ENCODE data around the gene OR4B1. TPM values are rescaled to one million over a fixed set of nuclear protein-coding genes. Genes with fewer than 3 reads are reported as not detected.
A peak's percentile ranks its signal among the peaks of the same experiment; 100 is the strongest.

Gene OR4B1
- total RNA-seq, result not detected in 3 replicates

- no peaks in the 10 kb centered on the region for H3K36me3 Mint-ChIP-seq
- no peak for DNase-seq (ENCODE audit: low spot score in 2 of 2, unreplicated experiment in 2 of 2)
- no peaks in the 10 kb centered on the region for H3K27me3 Mint-ChIP-seq (ENCODE audit: low read depth)
- H3K4me1 Mint-ChIP-seq, result no peaks in the 10 kb centered on the region
- TF ChIP-seq CTCF (IDR thresholded peaks at IDR 0.05; ENCODE audit: unreplicated experiment), result no peak
- H3K9me3 Mint-ChIP-seq, result peaks cover 83% of the 10 kb centered on the region
- no peak within 1 kb of the TSS for H3K27ac Mint-ChIP-seq
- H3K4me3 Mint-ChIP-seq, result no peak within 1 kb of the TSS
Measured at GRCh38 chr11:48216510-48216909, at the start of gene OR4B1. Gene OR4B1 (plus strand): TSS chr11:48216810. CDS start chr11:48216810, 0 bp downstream.

GRCh38 chr11:48167380-48167779 lies 49.2 kb upstream of the OR4B1 start:
- no peak for DNase-seq (ENCODE audit: low spot score in 2 of 2, unreplicated experiment in 2 of 2)
- no peak for TF ChIP-seq CTCF (IDR thresholded peaks at IDR 0.05; ENCODE audit: unreplicated experiment)
- no peak overlapping the region for H3K27ac Mint-ChIP-seq
- peaks cover 32% of the 10 kb centered on the region for H3K36me3 Mint-ChIP-seq
- no peak overlapping the region for H3K4me3 Mint-ChIP-seq
- no peaks in the 10 kb centered on the region for H3K27me3 Mint-ChIP-seq (ENCODE audit: low read depth)
- H3K4me1 Mint-ChIP-seq, result peaks cover 8% of the 10 kb centered on the region
- no peaks in the 10 kb centered on the region for H3K9me3 Mint-ChIP-seq

GRCh38 chr11:48168815-48169214 lies 47.8 kb upstream of the OR4B1 start:
- Mint-ChIP-seq H3K4me1 (peaks cover 13% of the 10 kb centered on the region), H3K27me3 (ENCODE audit: low read depth) (no peaks in the 10 kb centered on the region), H3K9me3 (no peaks in the 10 kb centered on the region), H3K4me3 (no peak overlapping the region), H3K27ac (peak overlapping the region; percentile 53), H3K36me3 (peaks cover 28% of the 10 kb centered on the region)
- DNase-seq (ENCODE audit: low spot score in 2 of 2, unreplicated experiment in 2 of 2), result no peak
- no peak for TF ChIP-seq CTCF (IDR thresholded peaks at IDR 0.05; ENCODE audit: unreplicated experiment)

- peaks cover 23% of the 10 kb centered on the region for H3K36me3 Mint-ChIP-seq
Measured at GRCh38 chr11:48169259-48169658, 47.4 kb upstream of the OR4B1 start.

GRCh38 chr11:48169717-48170116 lies 46.9 kb upstream of the OR4B1 start:
- no peaks in the 10 kb centered on the region for H3K27me3 Mint-ChIP-seq (ENCODE audit: low read depth)
- H3K27ac Mint-ChIP-seq, result no peak overlapping the region
- DNase-seq (ENCODE audit: low spot score in 2 of 2, unreplicated experiment in 2 of 2), result no peak

More at GRCh38 chr11:48169259-48169658, 47.4 kb upstream of the OR4B1 start:
- Mint-ChIP-seq H3K27ac (peak overlapping the region; percentile 53), H3K9me3 (no peaks in the 10 kb centered on the region), H3K4me1 (peaks cover 13% of the 10 kb centered on the region), H3K4me3 (no peak overlapping the region), H3K27me3 (ENCODE audit: low read depth) (no peaks in the 10 kb centered on the region)
- TF ChIP-seq CTCF (IDR thresholded peaks at IDR 0.05; ENCODE audit: unreplicated experiment), result no peak
- no peak for DNase-seq (ENCODE audit: low spot score in 2 of 2, unreplicated experiment in 2 of 2)

More at GRCh38 chr11:48169717-48170116, 46.9 kb upstream of the OR4B1 start:
- no peak for TF ChIP-seq CTCF (IDR thresholded peaks at IDR 0.05; ENCODE audit: unreplicated experiment)
- H3K36me3 Mint-ChIP-seq, result peaks cover 22% of the 10 kb centered on the region
- no peaks in the 10 kb centered on the region for H3K9me3 Mint-ChIP-seq
- no peak overlapping the region for H3K4me3 Mint-ChIP-seq
- H3K4me1 Mint-ChIP-seq, result peaks cover 13% of the 10 kb centered on the region

Measured in mesothelial cell of epicardium (in vitro differentiated cells).